ENCODE results near the gene AATK. TPM values are rescaled to one million over a fixed set of nuclear protein-coding genes. Genes with fewer than 3 reads are reported as not detected.

Gene AATK
- polyA plus RNA-seq, 2 of the 4 experiments (the other 2 are of a cell fraction): 0.26 to 0.37 TPM

- TF ChIP-seq ZSCAN20 (CRISPR knock-in tag; IDR thresholded peaks at IDR 0.05) (no peak), NPAS2 (CRISPR knock-in tag; IDR thresholded peaks at IDR 0.05; ENCODE audit: borderline replicate concordance) (no peak), EHMT2 (IDR thresholded peaks at IDR 0.05; ENCODE audit: low read depth) (no peak), PBX3 (IDR thresholded peaks at IDR 0.05) (no peak), POLR2A (IDR thresholded peaks at IDR 0.05; ENCODE audit: low read length) (no peak), KDM5A (IDR thresholded peaks at IDR 0.05) (no peak), TFCP2L1 (CRISPR knock-in tag; IDR thresholded peaks at IDR 0.05) (no peak), USF2 (IDR thresholded peaks at IDR 0.05) (no peak), RFX5 (IDR thresholded peaks at IDR 0.05) (no peak), CBX2 (IDR thresholded peaks at IDR 0.05; ENCODE audit: borderline replicate concordance, low read depth) (no peak), SREBF2 (IDR thresholded peaks at IDR 0.05) (no peak), RARB (CRISPR knock-in tag; IDR thresholded peaks at IDR 0.05) (no peak), POLR2AphosphoS2 (conservative IDR thresholded peaks at IDR 0.05; ENCODE audit: low read length) (no peak), GATA3 (IDR thresholded peaks at IDR 0.05; ENCODE audit: borderline replicate concordance) (no peak), HEYL (CRISPR knock-in tag; IDR thresholded peaks at IDR 0.05) (no peak), ZC3H11A (IDR thresholded peaks at IDR 0.05) (no peak)
- 78% methylated on average over 32 of the region's 41 CpGs for WGBS (ENCODE audit: missing lambda C conversion rate)
- peaks cover 4% of the 10 kb centered on the region for H3K4me1 ChIP-seq
- H3K9me3 ChIP-seq: no peaks in the 10 kb centered on the region
- no peak overlapping the region for H3K27ac ChIP-seq
- ChIA-PET POLR2A (no interaction called here), CTCF (interaction anchor here (0.6 to 5.5 kb wide), 10 partner anchors 9 to 100 kb away, joined by 3 to 51 read pairs (median 6); no protein-coding TSS in a partner anchor)
- ATAC-seq: no peak
- FAIRE-seq: no peak
- DNase-seq (ENCODE audit: low read depth in 1 of 2, low spot score in 1 of 2): no peak
- no peak overlapping the region for H3K4me3 ChIP-seq
- no peak overlapping the region for H3K4me2 ChIP-seq
Measured at GRCh38 chr17:81130385-81131361, 35.3 kb downstream of the AATK start.

GRCh38 chr17:81129711-81130367, 36.2 kb downstream of the AATK start:
- CTCF ChIA-PET: interaction anchor here (0.6 to 4.3 kb wide), 9 partner anchors 10 to 932 kb away, joined by 3 to 21 read pairs (median 5); no protein-coding TSS in a partner anchor
- WGBS (ENCODE audit: missing lambda C conversion rate): 41% methylated on average over 5 of the region's 14 CpGs
- TF ChIP-seq POLR2A (IDR thresholded peaks at IDR 0.05; ENCODE audit: low read length): no peak
- no peak for TF ChIP-seq JUNB (IDR thresholded peaks at IDR 0.05)
- TF ChIP-seq PHF8 (IDR thresholded peaks at IDR 0.05; ENCODE audit: borderline replicate concordance, low read depth): no peak
- TF ChIP-seq USF2 (IDR thresholded peaks at IDR 0.05): no peak
- TF ChIP-seq PBX3 (IDR thresholded peaks at IDR 0.05): no peak
- TF ChIP-seq CTCF (IDR thresholded peaks at IDR 0.05): no peak
- TF ChIP-seq TFCP2L1 (CRISPR knock-in tag; IDR thresholded peaks at IDR 0.05): no peak
- TF ChIP-seq HOXB13 (CRISPR knock-in tag; IDR thresholded peaks at IDR 0.05; ENCODE audit: low read depth): no peak
- TF ChIP-seq HMGXB4 (CRISPR knock-in tag; IDR thresholded peaks at IDR 0.05; ENCODE audit: borderline replicate concordance): no peak
- no peak for TF ChIP-seq POLR2AphosphoS2 (conservative IDR thresholded peaks at IDR 0.05; ENCODE audit: low read length)
- no peak for TF ChIP-seq NPAS2 (CRISPR knock-in tag; IDR thresholded peaks at IDR 0.05; ENCODE audit: borderline replicate concordance)
- no peak for TF ChIP-seq FOSB (CRISPR knock-in tag; IDR thresholded peaks at IDR 0.05)
- TF ChIP-seq ESRRA (IDR thresholded peaks at IDR 0.05; ENCODE audit: borderline replicate concordance, low read length): no peak
- TF ChIP-seq BCL3 (IDR thresholded peaks at IDR 0.05): no peak

More at GRCh38 chr17:81129711-81130367, 36.2 kb downstream of the AATK start:
- Histone ChIP-seq H3K27ac (no peak overlapping the region), H3K9me3 (no peaks in the 10 kb centered on the region), H3K4me1 (peaks cover 10% of the 10 kb centered on the region), H3K4me3 (no peak overlapping the region), H3K4me2 (no peak overlapping the region)
- FAIRE-seq (no peak), DNase-seq (ENCODE audit: low read depth in 1 of 2, low spot score in 1 of 2) (no peak), ATAC-seq (peak in 1 of 2 experiments; percentile 7; a peak in 2 of 6 replicates)
- POLR2A ChIA-PET: no interaction called here

Data from A549 (cell line).